ENCODE results near the gene SET.

DNA sequence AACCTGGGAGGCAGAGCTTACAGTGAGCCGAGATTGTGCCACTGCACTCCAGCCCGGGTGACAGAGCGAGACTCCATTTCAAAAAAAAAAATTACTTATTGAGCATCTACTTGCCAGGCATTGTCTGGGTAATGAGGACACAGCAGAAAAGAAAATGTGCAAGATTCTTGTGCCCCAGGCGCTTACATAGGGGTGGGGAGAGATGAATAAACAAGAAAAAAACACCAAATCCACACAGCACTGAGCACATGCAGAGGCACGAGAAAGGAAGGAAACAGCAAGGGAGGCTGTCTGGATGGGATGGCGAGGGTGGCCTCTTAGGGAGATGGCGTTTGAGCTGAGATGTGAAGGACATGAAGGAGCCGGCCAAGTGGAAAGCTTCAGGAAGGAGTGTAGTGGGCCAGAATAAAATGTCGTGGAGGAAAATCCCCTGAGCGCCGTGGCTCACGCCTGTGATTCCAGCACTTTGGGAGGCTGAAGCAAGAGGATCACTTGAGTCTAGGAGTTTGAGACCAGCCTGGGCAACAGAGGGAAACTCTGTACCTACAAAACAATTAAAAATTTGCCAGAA lies 46.3 kb upstream of the SET start:
- TF ChIP-seq SP1 (IDR thresholded peaks at IDR 0.05): no peak
- TF ChIP-seq CTBP1 (IDR thresholded peaks at IDR 0.05; ENCODE audit: borderline replicate concordance): no peak
- TF ChIP-seq SUZ12 (IDR thresholded peaks at IDR 0.05): no peak
- no peak for TF ChIP-seq BHLHE40 (IDR thresholded peaks at IDR 0.05; ENCODE audit: borderline replicate concordance)
- no peak for TF ChIP-seq ELF4 (IDR thresholded peaks at IDR 0.05)
- TF ChIP-seq FOXM1 (IDR thresholded peaks at IDR 0.05; ENCODE audit: borderline replicate concordance): no peak

Data from HEK293T (cell line).